Stimulated activated CD8-positive, alpha-beta memory T cell treated with anti-CD3 and anti-CD28 coated beads, Interleukin-4, amount 100 ng/mL, for 4 hours (primary cell): Measurements from ENCODE around the gene MAML2.

ENCODE experiments used
- DNase-seq, 2 donors: peaks; one replicate each; pipeline ENCODE4 v3.0.0-alpha.2; 2020; ENCODE audit warnings: low read depth in 2 of 2, low spot score in 1 of 2

Gene MAML2

GRCh38 chr11:96318850-96319249 lies 24.1 kb downstream of the MAML2 start:
- DNase-seq = no peak

- DNase-seq = no peak
Measured at GRCh38 chr11:96318399-96318798, 24.6 kb downstream of the MAML2 start.

- DNase-seq = no peak
Measured at GRCh38 chr11:96317985-96318384, 25.0 kb downstream of the MAML2 start.

- DNase-seq = no peak
Measured at GRCh38 chr11:96317571-96317970, 25.4 kb downstream of the MAML2 start.

- DNase-seq = no peak
Measured at GRCh38 chr11:96316869-96317268, 26.1 kb downstream of the MAML2 start.

- no peak for DNase-seq
Measured at GRCh38 chr11:96315476-96315875, 27.5 kb downstream of the MAML2 start.

GRCh38 chr11:96314326-96315020 lies 28.5 kb downstream of the MAML2 start:
- no peak for DNase-seq

- DNase-seq = no peak
Measured at GRCh38 chr11:96313163-96313562, 29.8 kb downstream of the MAML2 start.

- DNase-seq = no peak
Measured at GRCh38 chr11:96311120-96311568, 31.9 kb downstream of the MAML2 start.

DNA sequence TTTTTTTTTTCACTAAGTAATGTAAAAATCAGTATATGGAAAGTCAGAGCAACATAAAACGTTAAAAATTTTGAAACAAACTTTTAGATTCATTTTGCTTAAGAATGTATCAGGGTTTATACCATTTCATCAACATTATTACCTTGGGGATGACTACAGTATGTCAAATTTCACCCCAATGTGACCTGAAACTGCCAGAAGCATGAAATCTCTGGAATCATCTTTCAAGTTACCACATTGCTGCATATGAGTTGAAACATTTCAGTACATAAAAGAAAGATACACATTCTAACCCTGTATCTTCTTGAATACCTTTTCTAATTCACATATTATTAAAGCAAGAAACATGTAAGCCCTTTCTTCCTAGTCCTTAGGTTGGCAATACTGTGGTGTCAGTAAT lies 32.8 kb downstream of the MAML2 start:
- no peak for DNase-seq

- no peak for DNase-seq
Measured at GRCh38 chr11:96309643-96310017, 33.4 kb downstream of the MAML2 start.

GRCh38 chr11:96309016-96309642 lies 33.9 kb downstream of the MAML2 start:
- DNase-seq = no peak

DNA sequence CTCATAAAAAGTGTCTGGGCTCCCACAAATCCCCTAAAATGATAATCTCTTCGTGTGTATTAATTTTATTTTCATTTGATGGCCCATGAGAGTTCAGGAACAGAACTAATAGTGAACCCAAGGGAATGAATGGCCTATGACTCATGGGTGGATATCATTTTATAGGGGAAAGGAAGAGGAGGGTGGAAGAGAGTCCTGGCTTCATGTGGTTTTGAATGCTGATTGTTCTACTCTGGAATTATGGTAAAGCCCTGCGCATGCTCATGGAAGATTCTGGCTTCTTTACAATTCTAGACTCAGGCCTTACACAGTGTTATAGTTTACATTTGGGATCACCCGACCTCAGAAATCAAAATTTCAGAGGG lies 35.2 kb downstream of the MAML2 start:
- no peak for DNase-seq

DNA sequence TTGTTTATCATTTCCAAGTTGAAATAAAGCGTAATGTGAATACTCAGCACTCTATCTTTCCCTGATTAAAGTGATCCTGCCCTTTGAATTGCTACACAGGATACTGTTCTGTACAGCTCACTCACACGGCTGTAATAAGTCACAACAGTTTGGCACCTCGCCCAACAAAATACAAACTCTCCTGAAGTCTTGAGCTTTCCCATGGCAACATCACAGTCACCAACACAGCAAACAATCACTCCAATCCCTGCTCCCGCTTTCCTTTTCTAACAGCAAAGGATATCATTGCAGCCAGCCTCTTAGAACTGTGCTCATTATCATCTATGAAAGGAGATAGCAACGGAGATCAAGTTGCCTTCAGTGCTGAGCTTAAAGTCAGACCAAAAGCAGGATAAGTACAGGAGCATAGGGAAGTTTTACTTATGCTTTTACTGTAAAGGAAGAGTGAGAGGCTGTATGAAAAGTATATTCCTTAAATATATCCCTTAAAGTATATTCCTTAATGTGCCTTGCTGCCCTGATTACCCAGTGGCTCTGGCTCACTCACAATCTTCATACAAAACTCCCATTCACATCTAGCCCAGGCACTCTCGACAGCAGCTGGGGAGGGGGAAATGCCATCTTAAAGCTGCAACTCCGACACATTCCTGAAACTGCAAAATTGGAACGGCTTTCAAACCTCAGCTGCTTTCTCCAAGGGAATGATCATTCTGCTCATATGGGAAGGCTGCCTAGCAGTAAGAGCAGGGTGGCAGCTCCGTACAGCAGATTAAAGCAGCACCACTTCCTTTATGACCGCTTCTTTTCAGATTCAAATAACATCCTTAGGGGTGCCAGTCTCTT lies 35.8 kb downstream of the MAML2 start:
- DNase-seq = no peak

- DNase-seq = no peak
Measured at GRCh38 chr11:96306600-96306932, 36.4 kb downstream of the MAML2 start.

DNA sequence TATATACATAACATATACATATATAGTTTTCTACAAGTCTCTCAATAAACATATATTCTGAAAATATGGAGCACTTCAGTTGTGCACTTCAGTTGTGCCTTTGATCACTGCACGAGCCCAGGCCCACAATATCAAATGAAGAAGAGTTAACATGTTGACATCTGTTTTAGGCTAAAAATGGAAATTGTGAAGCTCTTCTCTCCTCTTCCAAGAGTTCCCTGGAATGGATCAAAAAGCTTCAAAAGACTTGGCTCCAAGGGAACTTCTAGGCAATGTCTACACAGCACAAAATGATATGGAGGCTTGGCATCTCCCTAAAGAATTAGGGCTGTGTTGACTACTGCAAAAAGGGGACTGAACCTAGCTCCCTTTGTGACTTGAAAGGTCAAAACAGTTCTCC lies 36.9 kb downstream of the MAML2 start:
- no peak for DNase-seq

DNA sequence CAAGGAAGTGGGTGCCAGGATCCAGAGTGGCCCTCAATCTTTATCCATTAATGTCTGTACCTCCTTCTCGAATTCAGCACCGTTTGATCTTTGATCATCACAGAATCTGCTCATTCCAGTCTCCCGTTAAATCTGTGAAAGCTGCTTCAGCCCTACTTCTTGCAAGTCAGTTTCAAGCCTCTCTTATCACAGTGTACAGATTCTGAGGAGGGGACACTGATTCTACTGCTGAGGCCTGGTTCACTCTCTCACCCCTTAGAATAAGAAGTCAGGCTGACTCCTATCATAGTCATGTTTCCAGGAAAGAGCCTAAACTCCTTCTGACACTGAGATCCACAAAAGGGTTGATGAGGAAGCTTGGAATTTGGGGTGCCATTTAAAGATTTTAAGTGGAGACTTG lies 39.0 kb downstream of the MAML2 start:
- no peak for DNase-seq

GRCh38 chr11:96303064-96303463 lies 39.9 kb downstream of the MAML2 start:
- DNase-seq = no peak

DNA sequence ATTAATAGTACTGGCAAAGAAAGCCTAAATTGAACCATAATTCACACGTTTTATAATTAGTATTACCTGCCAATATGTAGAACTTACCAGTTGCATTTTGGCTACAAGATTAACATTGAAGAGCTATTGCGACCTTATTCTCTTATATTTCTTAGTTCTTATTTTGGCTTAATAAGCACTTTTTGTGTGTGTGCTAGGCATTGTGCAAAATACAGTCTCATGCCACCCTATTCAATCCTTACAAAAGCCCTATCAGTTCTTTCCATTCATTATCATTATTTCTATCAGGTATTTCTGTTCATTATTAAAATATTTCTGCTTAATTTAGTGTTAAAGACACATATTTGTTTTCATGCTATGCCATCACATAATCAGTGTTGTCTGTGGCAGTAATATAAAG lies 41.2 kb downstream of the MAML2 start:
- no peak for DNase-seq

GRCh38 chr11:96299155-96299888 lies 43.7 kb downstream of the MAML2 start:
- no peak for DNase-seq

DNA sequence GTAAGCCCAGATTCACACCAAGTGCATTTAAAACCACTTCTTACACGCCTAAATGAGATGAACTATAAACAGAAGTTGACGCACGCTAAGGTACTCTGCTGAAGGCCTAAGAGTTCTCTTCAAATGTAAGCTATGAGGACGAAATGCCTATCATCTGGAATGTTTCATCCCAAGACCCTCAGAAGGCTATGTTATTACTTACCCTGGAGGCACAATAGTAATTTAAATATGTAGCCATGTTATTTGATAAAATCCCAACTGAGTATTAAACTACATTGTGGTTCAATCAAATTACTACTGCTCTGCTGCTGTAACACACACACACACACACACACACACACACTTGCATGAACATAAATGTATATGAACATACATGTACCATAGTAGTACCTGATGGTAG lies 47.6 kb downstream of the MAML2 start:
- no peak for DNase-seq

- no peak for DNase-seq
Measured at GRCh38 chr11:96294289-96294688, 48.7 kb downstream of the MAML2 start.
